ENCODE data around the gene RAB22A.

RAB22A gene

DNA sequence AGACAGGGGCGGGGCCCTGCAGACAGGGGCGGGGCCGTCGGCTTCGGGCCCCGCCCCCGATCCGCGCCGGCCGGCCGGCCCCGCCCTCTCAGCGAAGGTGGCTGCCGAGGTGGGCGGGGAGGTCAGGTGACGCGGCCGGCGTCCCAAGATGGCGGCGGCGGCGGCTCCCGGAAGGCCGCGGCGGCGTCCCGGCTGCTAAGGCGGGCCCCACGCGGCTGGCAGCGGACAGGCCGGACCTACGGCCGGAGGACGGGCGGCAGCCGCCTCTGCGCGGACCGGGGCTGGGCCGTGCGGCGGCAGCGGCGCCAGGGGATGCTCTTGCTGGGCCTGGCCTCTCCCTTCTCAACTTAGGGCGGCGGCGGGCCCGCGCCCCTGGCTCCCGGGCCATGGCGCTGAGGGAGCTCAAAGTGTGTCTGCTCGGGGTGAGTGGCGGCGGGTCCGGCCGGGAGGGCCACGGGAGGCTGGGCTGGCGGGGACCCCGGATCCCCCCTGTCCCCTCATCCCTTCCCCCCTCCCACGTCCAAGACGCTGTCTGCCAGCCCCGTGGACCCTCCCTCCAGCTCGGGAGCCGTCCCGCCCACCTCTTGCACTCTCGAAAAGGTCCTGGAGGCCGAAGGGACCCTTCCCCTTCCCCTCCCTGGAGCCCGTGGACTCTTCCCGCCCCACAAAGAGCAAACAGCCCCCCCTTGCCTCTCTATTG, at the start of gene RAB22A:
Gene RAB22A (plus strand): TSS at position 125 of the 700 bp plus-strand sequence. CDS start 262 bp downstream, at position 387.
- peak within 1 kb of the TSS; percentile 97 for H3K4me3 ChIP-seq (ENCODE audit: control insufficient read depth, low read depth, low read length)
- no peak for DNase-seq (ENCODE audit: low read depth)
- no peak for TF ChIP-seq CTCF (IDR thresholded peaks at IDR 0.05; ENCODE audit: control insufficient read depth, insufficient read depth, low read depth, low read length, missing control alignments)

DNA sequence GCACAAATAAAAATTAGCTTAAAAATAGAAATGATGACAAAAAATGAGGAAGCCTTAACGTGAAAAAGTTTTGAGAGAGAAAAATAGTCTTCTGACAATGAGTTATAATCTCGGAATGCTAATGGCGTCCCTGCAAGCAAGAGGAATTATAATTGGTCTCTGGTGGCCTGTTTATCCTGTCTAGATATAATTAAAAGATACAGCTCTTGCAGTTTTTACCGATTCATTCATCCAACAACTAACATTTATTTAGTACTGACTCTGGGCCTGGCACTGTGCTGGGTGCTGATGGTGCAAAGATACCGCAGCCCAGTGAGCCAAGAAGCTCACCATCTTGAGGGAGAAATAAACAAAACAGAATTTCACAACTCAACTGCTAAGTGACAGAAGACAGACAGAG, 49.5 kb upstream of the RAB22A start:
- no peak for DNase-seq (ENCODE audit: low read depth)
- TF ChIP-seq CTCF (IDR thresholded peaks at IDR 0.05; ENCODE audit: control insufficient read depth, insufficient read depth, low read depth, low read length, missing control alignments) = no peak
- no peak overlapping the region for H3K4me3 ChIP-seq (ENCODE audit: control insufficient read depth, low read depth, low read length)

GRCh38 chr20:58261660-58262059, 47.9 kb upstream of the RAB22A start:
- no peak for DNase-seq (ENCODE audit: low read depth)
- no peak overlapping the region for H3K4me3 ChIP-seq (ENCODE audit: control insufficient read depth, low read depth, low read length)
- TF ChIP-seq CTCF (IDR thresholded peaks at IDR 0.05; ENCODE audit: control insufficient read depth, insufficient read depth, low read depth, low read length, missing control alignments) = no peak

DNA sequence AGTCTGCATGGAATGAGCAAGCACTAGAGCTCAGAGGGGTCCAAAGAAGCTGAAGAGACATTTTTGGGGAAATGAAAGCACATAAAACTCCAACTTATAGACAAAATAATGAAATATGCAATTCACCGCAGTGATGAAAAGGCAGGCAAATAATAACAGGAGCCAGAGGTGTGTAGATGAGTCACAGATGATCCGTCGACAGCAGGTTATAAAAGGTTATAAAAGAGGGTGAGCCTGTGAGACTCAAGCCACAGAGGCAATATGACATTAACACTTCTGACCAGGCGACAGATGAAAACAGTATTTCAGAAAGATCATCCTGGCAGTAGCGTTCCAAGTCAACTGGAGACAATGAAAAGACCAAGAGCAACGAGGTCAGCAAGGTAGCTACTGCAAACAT, 45.2 kb upstream of the RAB22A start:
- H3K4me3 ChIP-seq (ENCODE audit: control insufficient read depth, low read depth, low read length) = no peak overlapping the region
- no peak for TF ChIP-seq CTCF (IDR thresholded peaks at IDR 0.05; ENCODE audit: control insufficient read depth, insufficient read depth, low read depth, low read length, missing control alignments)
- DNase-seq (ENCODE audit: low read depth) = no peak

- H3K4me3 ChIP-seq (ENCODE audit: control insufficient read depth, low read depth, low read length) = no peak overlapping the region
- DNase-seq (ENCODE audit: low read depth) = no peak
- no peak for TF ChIP-seq CTCF (IDR thresholded peaks at IDR 0.05; ENCODE audit: control insufficient read depth, insufficient read depth, low read depth, low read length, missing control alignments)
Observed at GRCh38 chr20:58267389-58268215, 41.9 kb upstream of the RAB22A start.

DNA sequence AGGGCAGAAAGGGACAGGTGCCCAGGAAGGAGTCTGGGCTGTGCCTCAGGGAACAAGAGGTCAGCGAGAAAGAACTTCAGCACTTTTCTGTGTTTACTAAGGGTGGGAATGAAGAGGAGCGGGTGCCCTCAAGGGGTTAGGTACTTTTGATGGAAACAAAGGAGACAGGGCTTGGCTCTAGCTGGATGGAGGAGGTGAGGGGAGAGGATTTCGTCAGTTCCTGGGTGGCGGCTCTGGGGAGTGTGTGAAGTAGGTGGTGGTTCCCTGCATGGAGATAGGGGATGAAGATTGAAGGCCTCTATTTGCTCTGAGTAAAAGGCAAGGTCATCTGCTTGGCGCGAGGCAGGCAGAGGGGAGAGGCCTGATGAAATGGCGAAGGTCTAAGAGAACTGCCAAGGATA, 41.1 kb upstream of the RAB22A start:
- no peak for TF ChIP-seq CTCF (IDR thresholded peaks at IDR 0.05; ENCODE audit: control insufficient read depth, insufficient read depth, low read depth, low read length, missing control alignments)
- H3K4me3 ChIP-seq (ENCODE audit: control insufficient read depth, low read depth, low read length) = no peak overlapping the region
- DNase-seq (ENCODE audit: low read depth) = no peak

Data from AG09309 (cell line).